K562 (cell line): Measurements from ENCODE around the gene C11orf86. TPM values are rescaled to one million over a fixed set of nuclear protein-coding genes. Genes with fewer than 3 reads are reported as not detected.
A peak's percentile ranks its signal among the peaks of the same experiment; 100 is the strongest.

Experiments used
- CCAR2 ChIP-seq: fragments of 200-400 bp; formaldehyde crosslinking; IDR thresholded peaks from 2 replicates; pipeline ENCODE4 v1.6.1; 2017; ENCODE audit warnings: mild to moderate bottlenecking, low read depth, low read length
- EGR1 ChIP-seq: fragments of 450-650 bp; conservative IDR thresholded peaks from 2 replicates; pipeline ENCODE4 v1.6.1; 2017; ENCODE audit warnings: mild to moderate bottlenecking
- ESRRA ChIP-seq: fragments of 450-650 bp; IDR thresholded peaks from 2 replicates; pipeline ENCODE4 v1.6.1; 2014; ENCODE audit warnings: low read depth, mild to moderate bottlenecking, moderate library complexity, borderline replicate concordance
- FOXA3 ChIP-seq, 2 experiments: fragments of 450-650 bp in 1 of 2; sonication (generic) in 1 of 2; formaldehyde crosslinking; IDR thresholded peaks in 1 of 2; conservative IDR thresholded peaks in 1 of 2; 2 replicates each; pipeline versions ENCODE4 v1.4.0 to v1.8.0; 2020 to 2022; ENCODE audit warnings: mild to moderate bottlenecking in 2 of 2, missing genetic modification reagents in 1 of 2
- FOXK1 ChIP-seq: sonication (generic); formaldehyde crosslinking; IDR thresholded peaks from 2 replicates; pipeline ENCODE4 v1.8.0; 2022; ENCODE audit warnings: missing genetic modification reagents, mild to moderate bottlenecking, borderline replicate concordance
- HDAC1 ChIP-seq, 2 experiments: fragments of 450-650 bp; IDR thresholded peaks; 2 replicates each; pipeline ENCODE4 v1.6.1; 2016 to 2017; ENCODE audit warnings: inconsistent platforms in 1 of 2, mild to moderate bottlenecking in 1 of 2, moderate library complexity in 1 of 2
- HMG20B ChIP-seq: fragments of 250-450 bp; sonication (Bioruptor Pico); IDR thresholded peaks from 2 replicates; pipeline ENCODE4 v1.5.0; 2021; ENCODE audit warnings: mild to moderate bottlenecking
- KDM1A ChIP-seq, 2 experiments: fragments of 450-650 bp; IDR thresholded peaks; 2 replicates each; pipeline ENCODE4 v1.6.1; 2016; ENCODE audit warnings: mild to moderate bottlenecking in 2 of 2
- KDM2B ChIP-seq: fragments of 250-450 bp; sonication (Bioruptor Pico); IDR thresholded peaks from 2 replicates; pipeline ENCODE4 v1.8.0; 2021; ENCODE audit warnings: mild to moderate bottlenecking, moderate library complexity
- KLF13 ChIP-seq: fragments of 450-650 bp; IDR thresholded peaks from 2 replicates; pipeline ENCODE4 v1.6.1; 2016; ENCODE audit warnings: missing genetic modification characterization, low read depth, mild to moderate bottlenecking, missing compliant biosample characterization, moderate library complexity, borderline replicate concordance
- MTA2 ChIP-seq: fragments of 450-650 bp; IDR thresholded peaks from 2 replicates; pipeline ENCODE4 v1.6.1; 2016; ENCODE audit warnings: low read depth
- PCBP1 ChIP-seq: fragments of 200-400 bp; formaldehyde crosslinking; IDR thresholded peaks from 2 replicates; pipeline ENCODE4 v1.6.1; 2018; ENCODE audit warnings: mild to moderate bottlenecking, low read depth, low read length; ENCODE audit not compliant: poor library complexity, severe bottlenecking
- POU5F1 ChIP-seq: fragments of 150-350 bp; IDR thresholded peaks from 2 replicates; pipeline ENCODE4 v1.6.1; 2014; ENCODE audit warnings: borderline replicate concordance, low read length, low read depth, mild to moderate bottlenecking; ENCODE audit not compliant: partially characterized antibody
- RBFOX2 ChIP-seq: fragments of 200-400 bp; formaldehyde crosslinking; IDR thresholded peaks from 2 replicates; pipeline ENCODE4 v1.6.1; 2017; ENCODE audit warnings: low read depth, mild to moderate bottlenecking, low read length, moderate library complexity
- RFX5 ChIP-seq: IDR thresholded peaks from 2 replicates; pipeline ENCODE4 v1.6.1; 2011; ENCODE audit warnings: low read depth, mild to moderate bottlenecking, improper control_type of control experiment, low read length
- SPI1 ChIP-seq: IDR thresholded peaks from 2 replicates; pipeline ENCODE4 v1.6.1; 2011; ENCODE audit warnings: low read depth, low read length, control low read depth, borderline replicate concordance
- SRSF3 ChIP-seq: fragments of 200-400 bp; formaldehyde crosslinking; IDR thresholded peaks from 2 replicates; pipeline ENCODE4 v1.6.1; 2016; ENCODE audit warnings: mild to moderate bottlenecking, low read length, moderate library complexity; ENCODE audit not compliant: insufficient read depth
- SUPT5H ChIP-seq: fragments of 450-650 bp; IDR thresholded peaks from 2 replicates; pipeline ENCODE4 v1.6.1; 2016
- ZFPM2 ChIP-seq: fragments of 250-450 bp; sonication (Bioruptor Pico); IDR thresholded peaks from 2 replicates; pipeline ENCODE4 v1.5.1; 2022; ENCODE audit warnings: mild to moderate bottlenecking
- ZNF274 ChIP-seq: IDR thresholded peaks from 2 replicates; pipeline ENCODE4 v1.6.1; 2011; ENCODE audit warnings: low read depth, mild to moderate bottlenecking, low read length, moderate library complexity, borderline replicate concordance
- polyA plus RNA-seq, 8 experiments: library from polyadenylated mRNA; depleted of rRNA in 4 of 8; stranded (reverse) in 5 of 8; unstranded in 3 of 8; fragments of >200 nt; fragmentation: Nextera tagmentation in 2 of 8; fragmentation: Illumina TruSeq in 1 of 8; extraction: Ambion mirVana in 2 of 8; extraction: Trizol in 1 of 8; gene quantifications; 2 replicates each; pipeline versions ENCODE4 v1.2.1 to v1.2.3, GENCODE V29; 2011 to 2014; ENCODE audit warnings: inconsistent platforms in 1 of 8, missing spikeins in 1 of 8
- total RNA-seq, 7 experiments: library from RNA; depleted of rRNA in 6 of 7; stranded (reverse); fragments of >200 nt in 6 of 7; fragmentation: Illumina TruSeq in 2 of 7; extraction: Trizol in 2 of 7; gene quantifications; 2 replicates each; pipeline versions ENCODE4 v1.2.1 to v1.2.3, GENCODE V29; 2011 to 2021; ENCODE audit warnings: low replicate concordance in 1 of 7
- TF ChIP-seq, protein P1 (sequence below): sonication (generic); formaldehyde crosslinking; IDR thresholded peaks from 2 replicates; pipeline ENCODE4 v1.8.0; 2022; ENCODE audit warnings: mild to moderate bottlenecking, missing genetic modification reagents
- TF ChIP-seq, protein P2 (sequence below): fragments of 250-450 bp; sonication (Bioruptor Pico); IDR thresholded peaks from 2 replicates; pipeline ENCODE4 v1.6.1; 2021; ENCODE audit warnings: mild to moderate bottlenecking
- TF ChIP-seq, protein P3 (sequence below): sonication (generic); formaldehyde crosslinking; IDR thresholded peaks from 2 replicates; pipeline ENCODE4 v1.9.0; 2022; ENCODE audit warnings: mild to moderate bottlenecking, missing genetic modification reagents
- TF ChIP-seq, protein P4 (sequence below): fragments of 250-450 bp; sonication (Bioruptor Pico); IDR thresholded peaks from 2 replicates; pipeline ENCODE4 v1.8.0; 2021; ENCODE audit warnings: moderate library complexity, mild to moderate bottlenecking, inconsistent platforms

The C11orf86 gene
- total and polyA plus RNA-seq, 9 of the 15 experiments (the other 6 are each of a cell fraction or from before 2014, with no cell fraction given) = not detected

DNA sequence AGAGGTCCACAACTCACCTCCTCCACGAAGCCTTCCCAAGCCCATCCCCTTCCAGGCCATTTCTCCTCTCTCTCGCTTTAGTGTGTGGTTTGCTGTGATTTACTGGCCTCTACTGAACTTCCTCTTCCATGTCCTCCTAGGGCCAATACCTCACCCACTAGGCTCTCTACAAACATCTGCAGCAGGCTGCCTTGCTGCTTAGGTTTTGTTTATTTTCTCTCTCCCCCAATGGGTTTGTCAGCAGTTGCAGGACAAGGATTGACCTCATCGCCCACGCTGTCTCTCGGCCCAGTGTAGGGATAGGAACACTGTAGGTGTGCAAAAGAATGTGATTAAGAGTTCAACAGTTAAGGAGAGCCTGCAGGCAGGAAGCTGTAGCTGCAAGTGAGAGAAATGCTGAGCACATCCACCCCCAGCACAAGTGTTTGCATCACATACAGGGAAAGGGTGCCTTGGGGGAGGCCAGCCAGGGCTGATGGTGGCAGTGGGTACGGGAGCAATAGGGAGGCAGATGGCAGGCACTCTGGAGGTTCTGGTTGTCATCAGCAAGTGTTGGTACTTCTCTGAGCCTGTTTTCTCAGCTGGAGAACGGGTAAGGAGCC, 18.3 kb upstream of the C11orf86 start (continued):
- TF ChIP-seq, protein P1, sequence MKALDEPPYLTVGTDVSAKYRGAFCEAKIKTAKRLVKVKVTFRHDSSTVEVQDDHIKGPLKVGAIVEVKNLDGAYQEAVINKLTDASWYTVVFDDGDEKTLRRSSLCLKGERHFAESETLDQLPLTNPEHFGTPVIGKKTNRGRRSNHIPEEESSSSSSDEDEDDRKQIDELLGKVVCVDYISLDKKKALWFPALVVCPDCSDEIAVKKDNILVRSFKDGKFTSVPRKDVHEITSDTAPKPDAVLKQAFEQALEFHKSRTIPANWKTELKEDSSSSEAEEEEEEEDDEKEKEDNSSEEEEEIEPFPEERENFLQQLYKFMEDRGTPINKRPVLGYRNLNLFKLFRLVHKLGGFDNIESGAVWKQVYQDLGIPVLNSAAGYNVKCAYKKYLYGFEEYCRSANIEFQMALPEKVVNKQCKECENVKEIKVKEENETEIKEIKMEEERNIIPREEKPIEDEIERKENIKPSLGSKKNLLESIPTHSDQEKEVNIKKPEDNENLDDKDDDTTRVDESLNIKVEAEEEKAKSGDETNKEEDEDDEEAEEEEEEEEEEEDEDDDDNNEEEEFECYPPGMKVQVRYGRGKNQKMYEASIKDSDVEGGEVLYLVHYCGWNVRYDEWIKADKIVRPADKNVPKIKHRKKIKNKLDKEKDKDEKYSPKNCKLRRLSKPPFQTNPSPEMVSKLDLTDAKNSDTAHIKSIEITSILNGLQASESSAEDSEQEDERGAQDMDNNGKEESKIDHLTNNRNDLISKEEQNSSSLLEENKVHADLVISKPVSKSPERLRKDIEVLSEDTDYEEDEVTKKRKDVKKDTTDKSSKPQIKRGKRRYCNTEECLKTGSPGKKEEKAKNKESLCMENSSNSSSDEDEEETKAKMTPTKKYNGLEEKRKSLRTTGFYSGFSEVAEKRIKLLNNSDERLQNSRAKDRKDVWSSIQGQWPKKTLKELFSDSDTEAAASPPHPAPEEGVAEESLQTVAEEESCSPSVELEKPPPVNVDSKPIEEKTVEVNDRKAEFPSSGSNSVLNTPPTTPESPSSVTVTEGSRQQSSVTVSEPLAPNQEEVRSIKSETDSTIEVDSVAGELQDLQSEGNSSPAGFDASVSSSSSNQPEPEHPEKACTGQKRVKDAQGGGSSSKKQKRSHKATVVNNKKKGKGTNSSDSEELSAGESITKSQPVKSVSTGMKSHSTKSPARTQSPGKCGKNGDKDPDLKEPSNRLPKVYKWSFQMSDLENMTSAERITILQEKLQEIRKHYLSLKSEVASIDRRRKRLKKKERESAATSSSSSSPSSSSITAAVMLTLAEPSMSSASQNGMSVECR = peak; percentile 37; the same call in 1 of the 2 replicates
- TF ChIP-seq RFX5 = no peak
- TF ChIP-seq POU5F1 = no peak
- TF ChIP-seq SUPT5H = no peak
- no peak for TF ChIP-seq KDM2B (CRISPR knock-in tag)
- TF ChIP-seq MTA2 = no peak
- TF ChIP-seq, protein P2, sequence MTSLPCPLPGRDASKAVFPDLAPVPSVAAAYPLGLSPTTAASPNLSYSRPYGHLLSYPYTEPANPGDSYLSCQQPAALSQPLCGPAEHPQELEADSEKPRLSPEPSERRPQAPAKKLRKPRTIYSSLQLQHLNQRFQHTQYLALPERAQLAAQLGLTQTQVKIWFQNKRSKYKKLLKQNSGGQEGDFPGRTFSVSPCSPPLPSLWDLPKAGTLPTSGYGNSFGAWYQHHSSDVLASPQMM (CRISPR knock-in tag) = no peak
- TF ChIP-seq PCBP1 = no peak
- peak; percentile 75 to 82 for TF ChIP-seq KDM1A (IDR thresholded peaks at IDR 0.05)
- TF ChIP-seq FOXA3 (CRISPR knock-in tag; conservative IDR thresholded peaks at IDR 0.05 in 1 of 2, IDR thresholded peaks at IDR 0.05 in 1 of 2) = peak in 1 of 2 experiments; percentile 24; a peak in 1 of 4 replicates
- no peak for TF ChIP-seq CCAR2
- TF ChIP-seq, protein P3, sequence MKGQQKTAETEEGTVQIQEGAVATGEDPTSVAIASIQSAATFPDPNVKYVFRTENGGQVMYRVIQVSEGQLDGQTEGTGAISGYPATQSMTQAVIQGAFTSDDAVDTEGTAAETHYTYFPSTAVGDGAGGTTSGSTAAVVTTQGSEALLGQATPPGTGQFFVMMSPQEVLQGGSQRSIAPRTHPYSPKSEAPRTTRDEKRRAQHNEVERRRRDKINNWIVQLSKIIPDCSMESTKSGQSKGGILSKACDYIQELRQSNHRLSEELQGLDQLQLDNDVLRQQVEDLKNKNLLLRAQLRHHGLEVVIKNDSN (CRISPR knock-in tag) = peak; percentile 24; the same call in 1 of the 2 replicates
- peak; percentile 73; the same call in 1 of the 2 replicates for TF ChIP-seq FOXK1 (CRISPR knock-in tag)
- TF ChIP-seq HDAC1 (IDR thresholded peaks at IDR 0.05) = peak in 1 of 2 experiments; percentile 60; a peak in 1 of 4 replicates
- TF ChIP-seq ESRRA = no peak
- no peak for TF ChIP-seq ZFPM2 (CRISPR knock-in tag)
- peak; percentile 51 for TF ChIP-seq EGR1
- TF ChIP-seq KLF13 (tag) = no peak
- 0 out of 2 replicates have a peak, but pooled peaks have one; percentile 33 for TF ChIP-seq HMG20B (CRISPR knock-in tag)
- TF ChIP-seq ZNF274 = no peak
- TF ChIP-seq SRSF3 = no peak
- TF ChIP-seq, protein P4, sequence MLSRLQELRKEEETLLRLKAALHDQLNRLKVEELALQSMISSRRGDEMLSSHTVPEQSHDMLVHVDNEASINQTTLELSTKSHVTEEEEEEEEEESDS (CRISPR knock-in tag) = no peak
- no peak for TF ChIP-seq RBFOX2
- TF ChIP-seq SPI1 = 0 out of 2 replicates have a peak, but pooled peaks have one; percentile 5
